ENCODE data around the gene TCEAL9. TPM values are rescaled to one million over a fixed set of nuclear protein-coding genes. Genes with fewer than 3 reads are reported as not detected.
"Not testable (repeated sequence)": the region's sequence is repeated elsewhere in the genome, so short reads cannot be mapped to it uniquely, and the experiment has no call there.

TCEAL9 gene
- total RNA-seq, 1 donor from 2014 or later = 0.73 TPM

GRCh38 chrX:103382877-103383276 lies 26.6 kb downstream of the TCEAL9 start:
- Mint-ChIP-seq H3K9me3 (no peaks in the 10 kb centered on the region), H3K27me3 (ENCODE audit: low read depth) (peaks cover 4% of the 10 kb centered on the region)
- intact Hi-C loops (cut with micrococcal nuclease) = no loop called here

GRCh38 chrX:103384672-103385071 lies 28.4 kb downstream of the TCEAL9 start:
- Mint-ChIP-seq H3K27ac (no peak overlapping the region), H3K4me1 (ENCODE audit: low read depth) (no peaks in the 10 kb centered on the region), H3K4me3 (ENCODE audit: low read depth) (no peak overlapping the region), H3K9me3 (no peaks in the 10 kb centered on the region), H3K36me3 (ENCODE audit: low read depth) (no peaks in the 10 kb centered on the region), H3K27me3 (ENCODE audit: low read depth) (peaks cover 9% of the 10 kb centered on the region)
- intact Hi-C loops (cut with micrococcal nuclease) = no loop called here
- no peak for DNase-seq (ENCODE audit: low spot score)

More at GRCh38 chrX:103382877-103383276, 26.6 kb downstream of the TCEAL9 start:
- H3K27ac Mint-ChIP-seq = no peak overlapping the region
- no peaks in the 10 kb centered on the region for H3K4me1 Mint-ChIP-seq (ENCODE audit: low read depth)
- H3K36me3 Mint-ChIP-seq (ENCODE audit: low read depth) = no peaks in the 10 kb centered on the region
- no peak for DNase-seq (ENCODE audit: low spot score)
- H3K4me3 Mint-ChIP-seq (ENCODE audit: low read depth) = no peak overlapping the region

- H3K27ac Mint-ChIP-seq; intact Hi-C loops (cut with micrococcal nuclease): not testable (repeated sequence)
Observed at GRCh38 chrX:103385283-103385830, 29.1 kb downstream of the TCEAL9 start.

GRCh38 chrX:103386332-103386731 lies 30.0 kb downstream of the TCEAL9 start:
- Mint-ChIP-seq H3K27me3 (ENCODE audit: low read depth) (peaks cover 16% of the 10 kb centered on the region), H3K9me3 (no peaks in the 10 kb centered on the region), H3K4me3 (ENCODE audit: low read depth) (no peak overlapping the region), H3K36me3 (ENCODE audit: low read depth) (no peaks in the 10 kb centered on the region), H3K4me1 (ENCODE audit: low read depth) (no peaks in the 10 kb centered on the region), H3K27ac (no peak overlapping the region)
- DNase-seq (ENCODE audit: low spot score) = no peak
- intact Hi-C loops (cut with micrococcal nuclease) = no loop called here

More at GRCh38 chrX:103385283-103385830, 29.1 kb downstream of the TCEAL9 start:
- H3K27me3 Mint-ChIP-seq (ENCODE audit: low read depth) = peaks cover 12% of the 10 kb centered on the region
- not testable (repeated sequence) for H3K4me1 Mint-ChIP-seq (ENCODE audit: low read depth); H3K36me3 Mint-ChIP-seq (ENCODE audit: low read depth); DNase-seq (ENCODE audit: low spot score); H3K9me3 Mint-ChIP-seq; H3K4me3 Mint-ChIP-seq (ENCODE audit: low read depth)

DNA sequence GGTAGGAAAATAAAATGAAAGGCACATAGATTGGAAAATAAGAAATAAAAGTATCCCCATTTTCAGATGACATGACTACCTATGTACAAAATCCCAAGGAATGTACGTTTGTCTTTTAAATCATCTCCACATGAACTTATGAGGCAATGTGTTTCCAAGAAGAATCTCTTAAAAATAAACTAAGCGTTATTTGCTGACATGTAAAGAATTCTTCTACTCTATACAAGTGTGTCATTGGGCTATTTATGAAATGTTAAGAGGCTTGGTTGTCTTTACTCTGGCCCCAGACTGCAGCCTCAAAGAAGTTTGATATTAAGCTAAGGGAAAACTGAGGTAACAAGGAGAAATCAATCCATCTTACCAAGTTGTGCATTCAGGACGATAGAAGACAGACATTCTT lies 37.2 kb downstream of the TCEAL9 start:
- Mint-ChIP-seq H3K27me3 (ENCODE audit: low read depth) (peaks cover 12% of the 10 kb centered on the region), H3K4me1 (ENCODE audit: low read depth) (peaks cover 3% of the 10 kb centered on the region), H3K4me3 (ENCODE audit: low read depth) (no peak overlapping the region), H3K36me3 (ENCODE audit: low read depth) (no peaks in the 10 kb centered on the region), H3K9me3 (no peaks in the 10 kb centered on the region), H3K27ac (no peak overlapping the region)
- DNase-seq (ENCODE audit: low spot score) = no peak
- intact Hi-C loops (cut with micrococcal nuclease) = no loop called here

DNA sequence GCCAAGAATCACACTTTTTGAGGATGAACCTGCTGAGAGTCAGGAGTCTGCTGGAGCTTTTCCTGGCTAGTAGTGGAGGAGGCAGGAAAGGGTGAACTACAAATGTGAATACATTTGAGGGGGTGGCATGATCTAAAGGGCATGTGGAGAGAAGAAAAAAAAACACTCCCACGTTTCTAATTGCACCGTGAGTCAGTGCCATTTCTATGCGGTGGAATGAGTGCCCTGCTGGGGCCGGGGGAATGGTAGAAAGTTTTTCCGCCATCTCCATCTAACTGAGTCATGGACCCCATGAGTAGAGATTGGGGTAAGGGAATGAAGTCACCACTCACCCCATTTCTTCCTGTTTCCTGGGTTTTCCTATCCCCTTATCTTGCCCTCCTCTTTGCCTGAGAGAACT lies 39.9 kb downstream of the TCEAL9 start:
- Mint-ChIP-seq H3K27ac (no peak overlapping the region), H3K4me3 (ENCODE audit: low read depth) (no peak overlapping the region), H3K4me1 (ENCODE audit: low read depth) (peaks cover 3% of the 10 kb centered on the region), H3K27me3 (ENCODE audit: low read depth) (no peaks in the 10 kb centered on the region), H3K9me3 (no peaks in the 10 kb centered on the region), H3K36me3 (ENCODE audit: low read depth) (no peaks in the 10 kb centered on the region)
- no peak for DNase-seq (ENCODE audit: low spot score)
- intact Hi-C loops (cut with micrococcal nuclease) = no loop called here

DNA sequence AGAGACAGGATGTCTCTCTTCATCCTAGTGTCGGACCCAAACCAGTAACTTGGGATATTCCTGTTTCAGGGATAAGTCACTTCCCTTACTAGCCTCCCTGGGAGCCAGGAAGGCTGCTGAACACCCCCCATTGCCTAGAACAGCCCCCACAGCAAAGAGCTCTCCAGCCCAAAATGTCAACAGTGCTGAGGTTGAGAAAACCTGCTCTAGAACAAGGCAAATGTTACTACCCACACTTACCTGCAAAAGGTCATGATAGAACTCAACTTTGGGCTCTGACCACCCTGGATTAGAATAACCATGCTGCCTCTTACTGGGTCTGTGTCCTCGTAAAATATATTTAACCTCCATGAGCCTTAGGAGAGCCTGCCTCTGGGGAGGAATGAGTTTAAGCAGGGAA lies 40.4 kb downstream of the TCEAL9 start:
- Mint-ChIP-seq H3K4me1 (ENCODE audit: low read depth) (peaks cover 3% of the 10 kb centered on the region), H3K4me3 (ENCODE audit: low read depth) (no peak overlapping the region), H3K27ac (no peak overlapping the region), H3K27me3 (ENCODE audit: low read depth) (no peaks in the 10 kb centered on the region), H3K36me3 (ENCODE audit: low read depth) (no peaks in the 10 kb centered on the region), H3K9me3 (no peaks in the 10 kb centered on the region)
- intact Hi-C loops (cut with micrococcal nuclease) = no loop called here
- DNase-seq (ENCODE audit: low spot score) = no peak

GRCh38 chrX:103397707-103398106 lies 41.4 kb downstream of the TCEAL9 start:
- no peak overlapping the region for H3K4me3 Mint-ChIP-seq (ENCODE audit: low read depth)
- intact Hi-C loops (cut with micrococcal nuclease) = no loop called here
- no peaks in the 10 kb centered on the region for H3K27me3 Mint-ChIP-seq (ENCODE audit: low read depth)
- peaks cover 3% of the 10 kb centered on the region for H3K4me1 Mint-ChIP-seq (ENCODE audit: low read depth)
- no peaks in the 10 kb centered on the region for H3K9me3 Mint-ChIP-seq
- no peak overlapping the region for H3K27ac Mint-ChIP-seq
- DNase-seq (ENCODE audit: low spot score) = no peak
- H3K36me3 Mint-ChIP-seq (ENCODE audit: low read depth) = no peaks in the 10 kb centered on the region

DNA sequence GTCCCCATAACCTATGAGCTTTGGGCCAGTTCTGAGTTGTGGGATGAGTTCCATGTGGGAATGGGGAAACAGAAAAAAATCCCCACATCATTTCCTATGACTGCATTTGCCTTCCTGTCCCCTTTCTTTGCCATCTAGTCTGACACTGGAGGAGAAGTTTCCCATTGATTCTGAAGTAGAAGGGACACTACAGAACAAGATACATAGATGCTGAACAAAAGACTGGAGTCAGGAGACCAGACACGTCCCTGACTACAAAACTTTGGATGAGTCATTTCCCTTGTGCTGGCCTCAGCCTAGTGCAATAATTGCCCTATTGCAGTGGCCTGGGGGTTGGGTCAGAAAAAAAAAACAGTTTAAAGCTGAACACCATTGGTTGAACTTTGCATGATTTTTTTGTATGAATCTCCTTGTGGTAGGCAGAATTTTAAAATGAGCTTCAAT lies 42.1 kb downstream of the TCEAL9 start:
- Mint-ChIP-seq H3K27me3 (ENCODE audit: low read depth) (no peaks in the 10 kb centered on the region), H3K4me1 (ENCODE audit: low read depth) (peaks cover 3% of the 10 kb centered on the region), H3K4me3 (ENCODE audit: low read depth) (no peak overlapping the region), H3K36me3 (ENCODE audit: low read depth) (no peaks in the 10 kb centered on the region), H3K9me3 (no peaks in the 10 kb centered on the region), H3K27ac (no peak overlapping the region)
- DNase-seq (ENCODE audit: low spot score) = no peak
- intact Hi-C loops (cut with micrococcal nuclease) = no loop called here

- intact Hi-C loops (cut with micrococcal nuclease) = no loop called here
- no peaks in the 10 kb centered on the region for H3K27me3 Mint-ChIP-seq (ENCODE audit: low read depth)
- DNase-seq (ENCODE audit: low spot score) = no peak
Observed at GRCh38 chrX:103399744-103400143, 43.4 kb downstream of the TCEAL9 start.

GRCh38 chrX:103400931-103401330 lies 44.6 kb downstream of the TCEAL9 start:
- intact Hi-C loops (cut with micrococcal nuclease) = no loop called here
- H3K27me3 Mint-ChIP-seq (ENCODE audit: low read depth) = no peaks in the 10 kb centered on the region
- no peaks in the 10 kb centered on the region for H3K36me3 Mint-ChIP-seq (ENCODE audit: low read depth)
- H3K9me3 Mint-ChIP-seq = no peaks in the 10 kb centered on the region
- no peak overlapping the region for H3K4me3 Mint-ChIP-seq (ENCODE audit: low read depth)
- no peak overlapping the region for H3K27ac Mint-ChIP-seq
- DNase-seq (ENCODE audit: low spot score) = no peak
- H3K4me1 Mint-ChIP-seq (ENCODE audit: low read depth) = peaks cover 8% of the 10 kb centered on the region

More at GRCh38 chrX:103399744-103400143, 43.4 kb downstream of the TCEAL9 start:
- Mint-ChIP-seq H3K4me3 (ENCODE audit: low read depth) (no peak overlapping the region), H3K4me1 (ENCODE audit: low read depth) (peaks cover 8% of the 10 kb centered on the region), H3K27ac (no peak overlapping the region), H3K9me3 (no peaks in the 10 kb centered on the region), H3K36me3 (ENCODE audit: low read depth) (no peaks in the 10 kb centered on the region)

DNA sequence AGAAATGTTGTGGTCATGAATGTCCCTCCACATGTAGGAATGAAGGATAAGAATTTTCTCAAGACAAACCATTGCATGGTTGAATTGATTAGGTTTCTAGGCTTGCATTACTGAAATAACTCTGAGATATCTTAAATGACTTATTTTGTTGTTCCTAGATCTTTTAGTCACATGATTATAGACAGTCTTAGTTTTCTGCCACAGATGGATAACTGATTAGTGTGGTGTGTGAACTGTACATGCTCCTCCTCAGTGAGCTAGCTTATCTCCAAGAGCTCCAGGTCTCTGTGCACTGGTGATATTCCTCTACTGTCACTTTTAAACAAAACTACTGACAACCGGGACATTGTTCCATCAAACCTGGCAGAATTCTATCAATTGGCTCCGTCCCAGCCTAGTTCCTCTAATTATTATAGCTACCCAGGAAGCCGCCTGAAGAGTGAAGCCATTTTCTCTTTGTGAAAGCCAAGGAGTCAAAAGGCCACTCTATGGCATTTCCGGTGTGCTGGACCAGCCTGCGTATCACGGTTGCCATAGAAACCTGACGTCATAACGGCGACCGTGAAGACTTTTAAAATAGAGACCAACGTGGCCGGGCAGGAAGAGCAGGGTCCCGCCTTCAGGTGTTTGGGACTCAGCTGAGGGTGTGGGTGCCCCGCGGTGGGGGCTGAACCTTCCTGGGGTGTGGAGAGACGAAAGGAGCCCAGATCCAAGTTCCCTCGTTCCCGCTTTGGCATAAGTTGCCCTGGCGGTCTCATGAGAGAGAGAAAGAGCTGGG lies 48.1 kb downstream of the TCEAL9 start:
- H3K4me3 Mint-ChIP-seq (ENCODE audit: low read depth) = peak overlapping the region; percentile 87
- no peaks in the 10 kb centered on the region for H3K36me3 Mint-ChIP-seq (ENCODE audit: low read depth)
- peak overlapping the region; percentile 33 for H3K27ac Mint-ChIP-seq
- peak; percentile 26 for DNase-seq (ENCODE audit: low spot score)
- no peaks in the 10 kb centered on the region for H3K9me3 Mint-ChIP-seq
- peaks cover 7% of the 10 kb centered on the region for H3K4me1 Mint-ChIP-seq (ENCODE audit: low read depth)
- intact Hi-C loops (cut with micrococcal nuclease) = no loop called here
- H3K27me3 Mint-ChIP-seq (ENCODE audit: low read depth) = no peaks in the 10 kb centered on the region

DNA sequence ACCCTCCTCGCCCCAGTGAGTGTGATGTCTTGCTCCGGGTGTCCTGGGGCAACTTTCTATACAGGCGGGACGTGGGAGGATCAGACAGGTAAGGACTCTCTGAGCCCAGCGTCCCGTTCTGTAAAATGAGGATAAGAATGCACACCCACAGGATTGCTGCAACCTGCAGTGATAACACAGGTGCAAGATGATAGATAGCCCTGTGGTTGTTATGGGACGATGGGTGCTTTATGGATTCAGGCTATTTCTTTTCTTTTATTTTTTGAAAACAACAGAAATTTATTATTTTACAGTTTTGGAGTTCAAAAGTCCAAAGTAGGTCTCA lies 48.7 kb downstream of the TCEAL9 start:
- intact Hi-C loops (cut with micrococcal nuclease) = no loop called here
- Mint-ChIP-seq H3K27me3 (ENCODE audit: low read depth) (no peaks in the 10 kb centered on the region), H3K4me3 (ENCODE audit: low read depth) (peak overlapping the region; percentile 87), H3K27ac (peak overlapping the region; percentile 33), H3K4me1 (ENCODE audit: low read depth) (peaks cover 7% of the 10 kb centered on the region), H3K9me3 (no peaks in the 10 kb centered on the region), H3K36me3 (ENCODE audit: low read depth) (no peaks in the 10 kb centered on the region)
- no peak for DNase-seq (ENCODE audit: low spot score)
